KOPT-K1 (cell line): ENCODE data around the gene FAM53B.
"Not testable (repeated sequence)": the region's sequence is repeated elsewhere in the genome, so short reads cannot be mapped to it uniquely, and the experiment has no call there.

Experiments used
- H3K27ac ChIP-seq: fragments of 200-600 bp; sonication (generic); 2 replicates; pipeline ENCODE4 v1.5.1; 2016; ENCODE audit warnings: antibody characterized with exemption, mild to moderate bottlenecking, low read depth, low read length; ENCODE audit not compliant: poor library complexity, severe bottlenecking
- H3K36me3 ChIP-seq: fragments of 200-600 bp; sonication (generic); 2 replicates; pipeline ENCODE4 v1.5.1; 2017; ENCODE audit warnings: antibody characterized with exemption, mild to moderate bottlenecking, low read length, moderate library complexity; ENCODE audit not compliant: insufficient read depth
- H3K9me3 ChIP-seq: fragments of 200-600 bp; sonication (generic); 2 replicates; pipeline ENCODE4 v1.5.1; 2017; ENCODE audit warnings: antibody characterized with exemption, low read length, mild to moderate bottlenecking; ENCODE audit not compliant: insufficient read depth, poor library complexity, severe bottlenecking

FAM53B gene

DNA sequence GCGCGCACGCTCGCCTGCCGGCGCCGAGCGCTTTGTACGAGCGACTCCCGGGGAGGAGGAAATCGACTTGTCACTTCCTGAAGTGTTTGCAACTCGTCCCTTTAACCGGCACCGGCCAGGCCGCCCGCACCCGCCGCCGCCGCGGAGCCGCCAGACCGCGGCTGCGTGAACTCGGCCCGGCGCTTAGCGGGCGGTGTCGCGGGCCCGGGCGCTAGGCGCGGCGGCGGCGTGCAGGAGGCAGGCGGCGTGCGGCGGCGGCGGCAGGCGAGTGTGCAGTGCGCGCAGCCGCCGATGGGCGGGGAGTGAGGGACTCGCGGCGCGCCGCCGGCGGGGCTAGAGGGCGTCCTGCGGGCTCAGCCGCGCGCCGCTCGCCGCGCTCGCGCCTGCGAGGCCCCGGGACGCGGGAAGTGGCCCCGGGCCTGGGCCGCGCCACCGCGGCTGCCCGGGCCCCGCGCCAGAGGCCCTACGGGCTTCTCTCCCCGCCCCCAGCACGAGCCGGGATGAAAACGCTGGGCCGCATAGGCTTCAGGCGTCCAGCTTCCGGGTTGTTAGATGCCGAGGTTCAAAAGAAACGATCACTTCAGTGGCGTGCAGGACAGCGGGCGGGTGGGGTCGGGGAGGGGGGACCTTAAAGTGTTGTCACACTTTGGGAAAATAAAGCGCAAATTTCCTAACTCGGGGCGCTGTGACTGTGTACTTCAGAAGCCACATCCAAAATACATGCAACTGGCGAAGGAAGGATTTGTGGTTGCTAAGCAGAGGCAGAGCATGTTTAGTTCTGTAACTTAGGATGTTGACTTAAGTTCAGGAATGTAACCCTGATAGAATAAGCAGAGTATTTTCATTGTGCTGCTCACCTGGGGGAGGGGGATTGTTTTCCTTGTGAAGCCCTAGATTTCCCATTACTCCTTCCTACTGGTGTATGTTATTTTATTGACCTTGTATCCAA, at the start of gene FAM53B:
FAM53B (minus strand) TSS at position 277 of the 949 bp plus-strand sequence. CDS start 37,665 bp downstream, outside the sequence.
- H3K9me3 ChIP-seq: no peaks in the 10 kb centered on the region
- H3K27ac ChIP-seq: peak within 1 kb of the TSS; percentile 59
- H3K36me3 ChIP-seq: peaks cover 15% of the 10 kb centered on the region

GRCh38 chr10:124792998-124793352, 48.8 kb upstream of the FAM53B start:
- H3K9me3 ChIP-seq: no peaks in the 10 kb centered on the region
- H3K27ac ChIP-seq: no peak overlapping the region
- H3K36me3 ChIP-seq: peaks cover 15% of the 10 kb centered on the region

- Histone ChIP-seq H3K36me3 (peaks cover 27% of the 10 kb centered on the region), H3K9me3 (no peaks in the 10 kb centered on the region), H3K27ac (peak within 1 kb of the TSS; percentile 95)
Observed at GRCh38 chr10:124791547-124792348, 47.6 kb upstream of the FAM53B start, which contains the start of gene EEF1AKMT2. Gene EEF1AKMT2 (minus strand): TSS chr10:124791887. CDS start chr10:124791833, 54 bp downstream.

DNA sequence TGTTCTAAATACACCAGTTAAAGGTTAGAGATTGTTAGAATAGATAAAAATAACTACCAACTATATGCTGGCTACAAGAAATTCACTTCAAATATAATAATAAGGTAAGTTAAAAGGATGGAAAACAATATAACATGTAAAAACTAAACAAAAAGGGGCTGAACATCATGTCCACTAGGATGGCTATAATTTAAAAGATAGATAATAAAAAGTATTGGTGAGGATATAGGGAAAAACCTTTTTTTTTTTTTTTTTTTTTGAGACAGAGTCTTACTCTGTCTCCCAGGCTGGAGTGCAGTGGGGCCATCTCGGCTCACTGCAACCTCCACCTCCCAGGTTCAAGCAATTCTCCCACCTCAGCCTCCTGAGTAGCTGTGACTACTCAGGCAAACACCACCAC, 38.7 kb upstream of the FAM53B start:
- not testable (repeated sequence) for H3K9me3 ChIP-seq, H3K27ac ChIP-seq
- H3K36me3 ChIP-seq: peaks cover 85% of the 10 kb centered on the region

GRCh38 chr10:124768791-124769190, 24.6 kb upstream of the FAM53B start:
- Histone ChIP-seq H3K27ac (no peak overlapping the region), H3K36me3 (peaks cover 86% of the 10 kb centered on the region), H3K9me3 (no peaks in the 10 kb centered on the region)

DNA sequence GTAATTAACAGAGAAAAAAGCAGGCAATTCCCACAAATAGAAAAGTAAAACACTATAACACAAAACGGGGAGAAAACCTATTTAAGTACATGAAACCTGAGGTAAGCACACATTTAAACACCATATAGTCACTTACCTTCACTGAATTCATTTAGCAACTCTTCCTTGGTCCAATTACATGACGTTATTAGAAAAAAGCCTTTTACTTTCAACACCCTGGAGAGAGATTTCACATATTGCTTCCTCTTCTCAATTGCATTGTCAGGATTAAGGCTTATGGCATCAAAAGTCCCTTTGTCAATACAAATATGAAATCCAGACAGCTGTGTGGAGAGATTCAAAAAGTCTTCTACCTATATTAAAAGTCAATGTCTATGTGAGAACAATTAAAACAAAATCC, 21.1 kb upstream of the FAM53B start:
- Histone ChIP-seq H3K9me3 (no peaks in the 10 kb centered on the region), H3K36me3 (peaks cover 82% of the 10 kb centered on the region), H3K27ac (no peak overlapping the region)

DNA sequence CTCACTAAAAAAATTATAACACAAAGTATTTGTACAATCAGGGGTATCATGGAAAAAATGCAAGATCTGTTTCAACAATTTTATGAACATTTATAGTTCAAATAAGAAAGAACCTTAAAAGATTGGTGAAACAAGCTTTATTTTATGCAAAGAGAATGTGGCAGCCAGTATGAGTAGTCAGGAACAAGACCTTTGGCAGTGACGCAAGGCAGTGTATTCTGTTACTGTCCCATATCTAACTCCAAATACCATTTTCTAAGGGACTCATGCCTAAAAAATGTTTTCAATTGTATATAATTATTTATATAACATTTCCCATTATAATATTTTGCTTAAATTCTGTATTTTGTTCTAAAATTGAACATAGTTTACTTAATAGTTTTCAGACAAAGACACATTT, 19.1 kb upstream of the FAM53B start:
- Histone ChIP-seq H3K36me3 (peaks cover 89% of the 10 kb centered on the region), H3K27ac (no peak overlapping the region), H3K9me3 (no peaks in the 10 kb centered on the region)

- Histone ChIP-seq H3K27ac (no peak overlapping the region), H3K36me3 (peaks cover 91% of the 10 kb centered on the region), H3K9me3 (no peaks in the 10 kb centered on the region)
Observed at GRCh38 chr10:124762281-124762680, 18.1 kb upstream of the FAM53B start.

GRCh38 chr10:124756156-124756903, 12.2 kb upstream of the FAM53B start:
- Histone ChIP-seq H3K27ac (no peak overlapping the region), H3K36me3 (peaks cover 91% of the 10 kb centered on the region), H3K9me3 (no peaks in the 10 kb centered on the region)

GRCh38 chr10:124755581-124755980, 11.4 kb upstream of the FAM53B start:
- H3K9me3 ChIP-seq: no peaks in the 10 kb centered on the region
- no peak overlapping the region for H3K27ac ChIP-seq
- H3K36me3 ChIP-seq: peaks cover 85% of the 10 kb centered on the region

- Histone ChIP-seq H3K9me3 (no peaks in the 10 kb centered on the region), H3K27ac (no peak overlapping the region), H3K36me3 (peaks cover 81% of the 10 kb centered on the region)
Observed at GRCh38 chr10:124754227-124754626, 10.0 kb upstream of the FAM53B start.

DNA sequence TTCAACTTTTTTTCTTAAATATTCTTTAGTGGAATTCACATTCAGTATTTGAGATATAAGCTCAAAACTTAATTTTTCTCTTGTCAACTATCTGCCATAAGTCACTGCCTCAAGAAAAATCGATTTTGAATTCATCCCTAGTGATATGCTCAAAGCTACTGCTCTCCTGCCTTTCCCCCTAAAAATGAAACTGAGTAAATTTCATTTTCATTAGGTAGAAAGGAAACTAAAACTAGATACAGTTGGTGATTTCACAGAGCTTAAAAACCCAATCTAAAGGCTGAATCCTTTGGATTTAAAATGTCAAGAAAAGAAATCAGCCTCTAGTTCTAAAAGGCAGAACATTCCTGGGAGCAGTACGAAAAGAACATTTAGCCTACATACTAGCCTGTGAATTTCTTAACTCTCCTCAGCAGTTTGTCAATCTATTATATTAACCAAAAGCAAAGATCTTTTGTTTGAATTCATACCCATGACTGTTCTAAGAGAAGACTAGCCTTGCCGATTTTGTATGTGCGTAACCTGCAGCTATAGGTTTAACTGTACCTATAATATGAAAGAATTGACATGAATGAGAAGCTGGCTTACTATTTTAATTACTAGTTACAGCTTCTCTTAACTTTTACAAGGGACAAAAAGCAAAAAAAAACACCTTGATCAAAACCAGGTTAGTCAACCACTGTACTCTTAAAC, 4.9 kb upstream of the FAM53B start:
- H3K9me3 ChIP-seq: no peaks in the 10 kb centered on the region
- H3K27ac ChIP-seq: peak overlapping the region; percentile 10
- peaks cover 46% of the 10 kb centered on the region for H3K36me3 ChIP-seq

- no peak overlapping the region for H3K27ac ChIP-seq
- H3K36me3 ChIP-seq: peaks cover 37% of the 10 kb centered on the region
- H3K9me3 ChIP-seq: no peaks in the 10 kb centered on the region
Observed at GRCh38 chr10:124748166-124748565, 4.0 kb upstream of the FAM53B start.

DNA sequence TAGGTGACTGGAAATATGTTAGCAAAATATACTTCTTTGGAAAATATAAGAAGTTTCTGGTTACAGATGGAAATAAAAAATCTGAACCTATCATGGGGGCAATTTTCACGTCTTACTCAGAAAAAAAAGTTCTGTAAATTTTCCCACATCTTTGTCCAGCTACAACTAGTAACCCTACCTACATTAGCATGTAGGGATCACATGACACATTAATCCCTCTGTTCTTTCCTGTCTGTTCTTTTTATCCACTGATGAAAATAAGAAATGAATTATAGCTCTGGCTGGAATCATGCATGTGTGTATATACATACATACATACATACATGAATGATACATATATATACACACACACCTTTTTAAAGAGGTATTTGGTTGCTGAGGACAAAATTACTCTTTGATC, 3.6 kb upstream of the FAM53B start:
- Histone ChIP-seq H3K9me3 (no peaks in the 10 kb centered on the region), H3K36me3 (peaks cover 36% of the 10 kb centered on the region), H3K27ac (no peak overlapping the region)
